Measurements from ENCODE around the gene SLX4IP. TPM values are rescaled to one million over a fixed set of nuclear protein-coding genes. Genes with fewer than 3 reads are reported as not detected.

SLX4IP gene
- total RNA-seq, 4 donors from 2014 or later = 2.4 to 5.4 (median 4.1) TPM

- TF ChIP-seq CTCF (IDR thresholded peaks at IDR 0.05; ENCODE audit: low read depth) = no peak
Observed at GRCh38 chr20:10430704-10431103, 4.4 kb upstream of the SLX4IP start.

- no peak for TF ChIP-seq CTCF (IDR thresholded peaks at IDR 0.05; ENCODE audit: low read depth)
Observed at GRCh38 chr20:10432079-10432478, 3.0 kb upstream of the SLX4IP start.

GRCh38 chr20:10433014-10433622 is 2.0 kb upstream of the SLX4IP start:
- TF ChIP-seq CTCF (IDR thresholded peaks at IDR 0.05; ENCODE audit: low read depth) = no peak

GRCh38 chr20:10433623-10434466 is 1.3 kb upstream of the SLX4IP start, which contains the start of gene MKKS:
MKKS (minus strand) TSS chr20:10434222; CDS start chr20:10413514, 20,708 bp downstream.
- TF ChIP-seq CTCF (IDR thresholded peaks at IDR 0.05; ENCODE audit: low read depth) = no peak

- TF ChIP-seq CTCF (IDR thresholded peaks at IDR 0.05; ENCODE audit: low read depth) = no peak
Observed at GRCh38 chr20:10434467-10434831, 656 bp upstream of the SLX4IP start.

GRCh38 chr20:10436053-10436699 is 1.1 kb downstream of the SLX4IP start:
- TF ChIP-seq CTCF (IDR thresholded peaks at IDR 0.05; ENCODE audit: low read depth) = no peak

- no peak for TF ChIP-seq CTCF (IDR thresholded peaks at IDR 0.05; ENCODE audit: low read depth)
Observed at GRCh38 chr20:10438217-10438616, 3.1 kb downstream of the SLX4IP start.

Data from subcutaneous adipose tissue (tissue), 4 donors.